Muscle of arm (tissue), 12 donors: ENCODE results near the gene ANKHD1. TPM values are rescaled to one million over a fixed set of nuclear protein-coding genes. Genes with fewer than 3 reads are reported as not detected.
A peak's percentile ranks its signal among the peaks of the same experiment; 100 is the strongest.

Experiments used
- DNase-seq: peaks from one replicate; pipeline ENCODE4 v3.0.0-alpha.2; 2013
- polyA plus RNA-seq, 12 donors: library from polyadenylated mRNA; unstranded; fragments of 120-200 nt; gene quantifications; one replicate each; pipeline ENCODE4 v1.2.1, GENCODE V29; 2013; ENCODE audit not compliant: insufficient read length in 12 of 12

Gene ANKHD1
- polyA plus RNA-seq, 12 donors: 54.8 to 98.4 (median 69.7) TPM; not detected in 1

DNA sequence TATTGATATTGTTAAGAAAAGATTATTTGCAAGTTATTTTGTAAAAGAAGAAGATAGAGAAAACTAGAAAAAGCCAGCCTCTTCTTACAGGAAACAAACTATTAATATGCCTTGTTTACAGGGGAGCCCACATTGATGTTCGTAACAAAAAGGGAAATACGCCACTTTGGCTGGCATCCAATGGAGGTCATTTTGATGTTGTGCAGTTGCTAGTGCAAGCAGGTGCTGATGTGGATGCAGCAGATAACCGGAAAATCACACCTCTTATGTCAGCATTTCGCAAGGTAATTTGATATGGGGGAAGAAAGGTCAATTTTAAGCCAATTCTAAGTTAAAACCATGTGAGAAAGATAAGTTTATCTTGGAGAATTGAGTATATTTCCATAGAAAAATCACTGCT lies 108.3 kb downstream of the ANKHD1 start:
- DNase-seq: no peak

- no peak for DNase-seq
Measured at GRCh38 chr5:140513124-140513523, 111.5 kb downstream of the ANKHD1 start.

GRCh38 chr5:140524003-140524402 lies 122.4 kb downstream of the ANKHD1 start:
- DNase-seq: no peak

GRCh38 chr5:140540227-140540626 lies 138.6 kb downstream of the ANKHD1 start:
- no peak for DNase-seq

DNA sequence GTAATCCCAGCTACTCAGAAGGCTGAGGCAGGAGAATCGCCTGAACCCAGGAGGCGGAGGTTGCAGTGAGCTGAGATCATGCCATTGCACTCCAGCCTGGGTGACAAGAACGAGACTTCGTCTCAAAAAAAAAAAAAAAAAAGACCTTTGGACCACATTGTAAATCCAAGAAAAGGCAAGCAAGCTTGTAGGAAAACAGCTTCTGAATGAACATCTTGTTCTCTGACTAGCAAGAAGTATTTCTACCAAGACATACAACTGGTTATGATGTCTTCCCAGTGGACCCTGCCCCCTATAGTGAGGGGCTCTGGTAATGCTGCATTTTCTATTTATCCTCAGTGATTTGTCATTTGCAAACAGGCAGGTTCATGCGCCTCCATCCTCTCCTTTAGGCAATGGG lies 141.3 kb downstream of the ANKHD1 start:
- no peak for DNase-seq

- no peak for DNase-seq
Measured at GRCh38 chr5:140544986-140545385, 143.4 kb downstream of the ANKHD1 start.

GRCh38 chr5:140545606-140546005 lies 144.0 kb downstream of the ANKHD1 start:
- DNase-seq: no peak

DNA sequence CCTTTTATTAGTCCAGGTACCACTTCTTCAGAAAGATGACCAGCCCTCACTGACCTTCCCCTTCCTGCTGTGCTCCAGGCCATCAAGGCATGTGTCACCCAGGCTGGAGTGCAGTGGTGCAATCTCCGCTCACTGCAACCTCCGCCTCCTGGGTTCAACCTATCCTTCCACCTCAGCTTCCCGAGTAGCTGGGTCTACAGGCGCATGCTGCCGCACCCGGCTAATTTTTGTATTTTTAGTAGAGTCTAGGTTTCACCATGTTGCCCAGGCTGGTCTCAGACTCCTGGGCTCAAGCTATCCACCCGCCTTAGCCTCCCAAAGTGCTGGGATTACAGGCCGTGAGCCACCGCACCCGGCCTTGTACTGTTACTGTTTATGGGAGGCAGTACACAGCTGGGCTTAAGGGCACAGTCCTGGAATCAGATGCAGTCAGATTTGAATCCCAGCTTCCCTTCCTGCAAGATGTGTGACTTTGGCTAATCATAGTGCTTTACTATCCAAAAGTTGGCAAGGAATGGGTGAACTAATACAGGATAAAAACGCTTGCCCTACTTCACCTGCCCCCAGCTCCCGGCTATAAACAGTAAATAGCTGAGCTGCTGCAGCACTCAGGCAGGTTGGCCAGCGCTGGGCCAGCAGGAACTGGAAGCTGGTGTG lies 145.3 kb downstream of the ANKHD1 start:
- DNase-seq: no peak

DNA sequence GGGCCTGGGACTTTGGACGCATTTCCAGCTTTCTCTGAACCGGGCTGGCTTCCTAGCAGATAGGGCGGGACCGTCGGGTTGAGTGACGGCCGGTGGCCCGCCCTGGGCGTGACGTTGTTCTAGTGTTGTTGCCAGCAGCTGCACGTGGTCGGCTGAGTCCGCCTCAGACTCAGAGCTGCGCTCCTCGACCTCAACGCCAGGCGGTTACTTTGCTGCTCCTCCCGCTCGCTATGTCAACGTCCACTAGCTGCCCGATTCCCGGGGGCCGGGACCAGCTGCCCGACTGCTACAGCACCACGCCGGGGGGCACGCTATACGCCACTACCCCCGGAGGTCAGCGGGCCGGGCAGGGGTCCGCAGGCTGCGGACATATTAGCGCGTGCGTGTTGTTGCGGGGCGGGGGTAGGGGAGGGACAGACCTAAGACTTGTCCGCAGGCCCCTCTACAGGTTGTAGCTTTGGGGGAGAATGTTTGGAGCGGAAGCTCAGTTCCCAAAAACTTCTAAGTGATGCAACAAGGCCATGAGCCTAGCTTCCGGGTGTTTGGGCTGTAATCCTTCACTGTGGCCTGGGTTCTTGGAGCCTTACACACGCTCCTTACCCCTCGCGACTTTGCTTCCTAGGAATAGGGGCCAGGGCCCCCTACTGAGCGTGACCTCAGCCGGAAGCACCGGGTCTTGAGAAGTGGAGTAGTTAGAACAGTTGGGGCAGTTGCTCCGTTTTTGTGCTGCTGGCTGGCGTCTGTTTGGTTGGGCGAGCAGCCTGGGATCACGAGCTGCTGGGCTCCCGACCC lies 146.1 kb downstream of the ANKHD1 start, which contains the start of gene EIF4EBP3:
EIF4EBP3 (plus strand) TSS at position 155 of the 792 bp plus-strand sequence; CDS start at position 231, 76 bp downstream.
- DNase-seq: peak; percentile 99

DNA sequence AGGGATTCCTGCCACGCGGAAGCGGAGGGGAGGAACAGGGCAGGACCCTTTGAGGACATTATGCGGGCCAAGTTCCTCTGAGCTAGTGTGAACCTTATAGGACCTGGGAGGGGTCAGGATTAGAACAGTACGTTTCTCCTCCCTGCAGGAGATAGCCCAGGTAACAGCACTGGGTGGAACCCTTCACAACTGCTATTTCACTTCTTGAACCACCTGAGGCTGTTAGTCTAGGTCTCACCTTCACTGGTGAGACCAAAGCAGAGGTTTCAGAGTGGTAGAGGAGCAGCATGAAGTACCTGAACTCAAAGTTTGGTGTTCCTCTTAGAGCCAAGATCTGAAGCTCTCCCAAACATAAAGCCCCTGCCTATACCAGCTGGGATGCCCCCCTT lies 146.7 kb downstream of the ANKHD1 start:
- DNase-seq: no peak

DNA sequence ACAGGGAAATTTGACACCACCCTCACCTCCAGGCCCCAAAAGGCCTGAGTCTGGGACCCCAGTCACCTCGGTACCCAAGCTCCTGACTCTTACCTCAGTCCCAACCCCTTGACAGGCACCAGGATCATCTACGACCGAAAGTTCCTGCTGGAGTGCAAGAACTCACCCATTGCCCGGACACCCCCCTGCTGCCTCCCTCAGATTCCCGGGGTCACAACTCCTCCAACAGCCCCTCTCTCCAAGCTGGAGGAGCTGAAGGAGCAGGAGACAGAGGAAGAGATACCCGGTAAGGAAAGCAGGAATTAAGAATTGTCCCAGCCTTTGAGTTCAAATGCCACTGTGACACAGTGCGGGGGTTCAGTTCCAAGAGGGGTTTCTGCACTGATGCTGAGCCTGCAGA lies 147.2 kb downstream of the ANKHD1 start:
- DNase-seq: no peak

DNA sequence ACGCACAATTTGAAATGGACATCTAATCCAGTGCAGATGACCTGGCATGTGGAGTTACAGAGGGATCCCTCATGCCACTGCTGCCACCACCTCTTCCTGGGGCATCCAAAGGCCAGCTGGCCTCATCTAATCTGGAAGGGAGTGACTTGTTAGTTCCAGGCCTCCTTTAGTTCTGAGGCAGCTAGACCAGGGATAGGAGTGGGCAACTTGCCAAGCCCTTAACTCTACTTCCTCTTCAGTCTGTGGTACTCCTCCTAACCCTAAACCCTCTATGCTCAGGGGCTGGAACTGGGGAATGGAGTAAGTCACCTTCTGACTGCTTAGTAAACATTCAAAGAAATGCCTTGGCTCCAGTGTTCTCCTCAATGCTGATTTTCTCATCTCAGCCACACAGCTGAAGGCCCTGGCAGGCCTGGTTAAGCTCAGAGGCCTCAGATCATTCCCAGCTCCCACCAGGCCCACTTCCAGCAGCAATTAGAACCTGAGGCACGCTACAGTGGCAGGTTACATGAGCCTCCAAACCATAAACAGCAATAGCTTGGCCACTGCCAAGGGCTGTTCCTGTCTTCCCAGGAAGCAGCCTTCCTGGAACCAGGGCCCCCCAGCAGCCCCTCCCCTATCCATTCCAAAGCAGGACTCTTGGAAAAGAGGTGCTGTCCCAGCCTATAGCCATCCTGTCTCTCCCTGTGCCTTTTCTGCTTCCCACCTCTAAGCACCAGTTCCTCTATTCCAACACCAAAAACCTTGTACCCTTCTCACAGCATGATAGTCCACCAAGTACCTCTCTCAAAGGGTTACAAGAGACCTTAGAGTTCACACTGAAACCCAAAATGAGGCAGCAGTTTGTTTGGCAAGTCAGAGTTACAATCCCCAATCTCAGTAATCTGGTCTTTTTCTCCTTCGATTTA lies 147.9 kb downstream of the ANKHD1 start:
- peak; percentile 38 for DNase-seq

DNA sequence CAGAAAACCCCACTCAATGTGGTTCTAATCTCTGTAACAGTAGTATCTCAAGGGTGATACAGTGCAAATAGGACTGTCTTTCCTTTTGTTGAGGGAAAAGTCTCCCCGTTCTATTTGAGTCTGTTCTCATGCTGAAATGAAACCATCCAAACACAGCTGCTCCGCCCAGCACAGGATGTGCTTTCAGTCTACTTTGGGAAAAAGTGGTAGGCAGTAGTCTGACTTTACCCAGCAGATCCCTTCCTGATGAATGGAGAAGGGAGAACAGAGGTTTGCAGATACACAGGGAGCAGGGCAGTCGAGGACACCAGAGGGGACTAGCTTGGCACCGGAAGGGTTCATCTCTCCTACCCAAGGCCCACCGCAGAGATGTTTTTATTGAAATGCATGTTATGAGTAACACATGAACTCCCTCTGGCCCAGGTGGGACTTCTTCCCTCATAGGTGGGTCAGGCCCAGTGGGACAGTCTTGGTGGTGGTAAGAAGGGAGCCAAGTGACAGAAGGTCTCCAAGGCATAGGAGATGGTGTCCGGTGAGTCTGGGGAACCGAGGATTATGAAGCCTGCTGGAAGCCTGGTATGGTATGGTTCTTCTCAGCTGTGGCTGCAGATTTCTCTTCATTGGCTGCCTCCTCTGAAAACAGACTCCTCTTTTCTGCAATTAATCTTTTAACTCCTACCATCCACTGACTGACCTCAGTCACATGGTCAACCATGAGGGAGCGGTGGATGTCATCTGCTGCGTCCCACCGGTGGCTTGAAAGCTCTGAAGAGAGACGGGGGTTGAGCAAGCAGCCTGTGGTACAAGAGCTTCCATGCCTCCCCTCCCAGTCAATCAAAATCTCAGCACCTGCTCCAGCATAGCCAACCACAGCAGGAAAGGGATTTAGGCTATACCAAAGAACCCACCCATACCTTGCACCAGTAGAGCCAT lies 148.8 kb downstream of the ANKHD1 start:
- DNase-seq: no peak

GRCh38 chr5:140551872-140552271 lies 150.2 kb downstream of the ANKHD1 start:
- DNase-seq: no peak

DNA sequence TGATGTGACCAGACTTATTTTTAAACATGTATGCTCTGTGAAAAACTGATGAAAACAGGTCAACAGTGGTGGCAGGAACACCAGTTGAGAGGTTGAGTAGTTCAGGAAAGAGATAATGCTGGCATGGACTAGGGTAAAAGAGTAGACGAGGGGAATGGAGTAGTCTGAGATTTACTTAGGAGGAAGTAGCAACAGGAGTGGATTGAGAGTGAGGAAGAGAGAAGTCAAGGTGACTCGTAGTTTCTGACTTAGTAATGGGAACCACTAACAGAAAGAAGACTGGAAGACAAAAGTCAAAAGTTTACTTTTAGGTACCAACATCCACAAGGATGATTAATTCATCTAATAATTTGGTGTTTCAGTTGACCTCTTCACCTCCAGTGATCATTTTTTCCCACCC lies 152.0 kb downstream of the ANKHD1 start:
- no peak for DNase-seq

DNA sequence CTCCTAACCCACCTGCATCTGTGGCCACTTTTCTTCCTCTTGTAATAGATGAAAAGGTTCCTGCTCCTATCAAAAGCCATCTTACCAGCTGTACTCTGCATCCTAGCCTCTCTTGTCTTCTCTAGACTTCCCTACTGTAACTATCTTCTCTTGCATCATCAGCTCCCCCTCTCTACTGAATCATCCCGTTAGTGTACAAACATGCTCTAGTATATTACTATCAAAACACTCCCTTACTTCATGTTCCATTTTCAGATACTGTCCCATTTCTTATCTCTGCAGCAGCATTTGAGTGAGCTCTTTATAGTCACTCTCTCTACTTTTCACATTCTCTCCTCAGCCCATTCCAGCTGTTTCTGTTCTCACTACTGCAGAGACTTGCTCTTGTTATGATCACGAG lies 152.8 kb downstream of the ANKHD1 start:
- DNase-seq: no peak

GRCh38 chr5:140555747-140556312 lies 154.2 kb downstream of the ANKHD1 start:
- DNase-seq: no peak

- no peak for DNase-seq
Measured at GRCh38 chr5:140556438-140556837, 154.8 kb downstream of the ANKHD1 start.

DNA sequence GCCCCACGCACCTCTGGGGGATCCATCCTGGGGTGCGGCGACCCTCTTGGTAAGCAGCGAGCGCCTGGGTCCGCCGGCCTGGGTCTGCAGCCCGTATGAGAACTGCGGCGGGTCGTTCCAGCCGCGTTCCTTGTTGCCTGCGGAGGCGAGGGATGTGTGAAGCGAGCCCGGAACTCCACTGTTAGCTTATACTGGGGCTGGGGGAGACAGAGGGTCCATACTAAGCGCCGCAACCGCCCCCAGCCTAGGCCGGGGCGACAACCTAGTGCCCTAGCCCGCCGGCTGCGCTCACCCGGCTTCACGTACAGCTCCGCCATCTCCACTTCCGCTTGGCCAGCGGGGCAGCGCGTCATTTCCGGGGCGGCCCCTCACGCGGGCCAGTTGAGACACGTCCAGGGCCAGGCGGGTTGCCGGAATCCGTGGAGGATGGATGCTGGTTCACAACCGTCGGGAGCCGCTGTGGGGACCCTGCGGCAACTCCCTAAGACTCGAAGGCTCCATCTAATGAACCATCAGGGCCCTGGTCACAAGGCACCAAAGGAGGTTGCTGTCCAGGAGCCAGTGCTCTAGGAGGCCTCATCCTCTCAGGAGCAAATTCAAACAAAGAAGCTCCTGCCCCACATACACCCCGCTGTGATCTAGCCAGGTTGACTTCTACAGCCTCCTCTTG lies 155.6 kb downstream of the ANKHD1 start, which contains the start of gene SRA1:
SRA1 (minus strand) TSS at position 338 of the 670 bp plus-strand sequence; CDS start at position 317, 21 bp downstream.
- peak; percentile 95 for DNase-seq

GRCh38 chr5:140557965-140558364 lies 156.3 kb downstream of the ANKHD1 start:
- DNase-seq: no peak
